ENCODE data around the gene GRM5.

DNA sequence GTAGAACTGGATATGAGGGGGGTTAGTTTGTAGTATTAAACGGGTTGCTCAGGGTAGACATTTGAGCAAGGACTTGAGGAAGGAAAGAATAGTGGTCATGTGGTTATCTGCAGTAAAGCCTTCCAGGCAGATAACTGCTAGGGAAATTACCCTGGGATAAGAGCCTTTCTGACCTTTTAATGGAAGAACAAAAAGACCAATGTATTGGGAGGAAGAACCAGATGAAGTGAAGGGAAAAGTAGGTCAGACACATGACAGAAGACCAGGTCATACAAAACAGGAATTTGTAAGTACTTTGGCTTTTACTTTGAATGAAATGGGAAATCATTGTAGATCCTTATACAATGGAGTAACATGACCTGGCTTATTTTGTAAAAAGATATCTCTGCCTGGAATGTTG lies 486.3 kb downstream of the GRM5 start:
- TF ChIP-seq POLR2AphosphoS5 (IDR thresholded peaks at IDR 0.05; ENCODE audit: low read depth, low read length) (no peak), TCF7L2 (IDR thresholded peaks at IDR 0.05; ENCODE audit: low read depth, low read length) (no peak), SIN3A (IDR thresholded peaks at IDR 0.05; ENCODE audit: borderline replicate concordance, insufficient read depth, low read depth, low read length) (no peak)
- TF ChIP-seq, protein P1, sequence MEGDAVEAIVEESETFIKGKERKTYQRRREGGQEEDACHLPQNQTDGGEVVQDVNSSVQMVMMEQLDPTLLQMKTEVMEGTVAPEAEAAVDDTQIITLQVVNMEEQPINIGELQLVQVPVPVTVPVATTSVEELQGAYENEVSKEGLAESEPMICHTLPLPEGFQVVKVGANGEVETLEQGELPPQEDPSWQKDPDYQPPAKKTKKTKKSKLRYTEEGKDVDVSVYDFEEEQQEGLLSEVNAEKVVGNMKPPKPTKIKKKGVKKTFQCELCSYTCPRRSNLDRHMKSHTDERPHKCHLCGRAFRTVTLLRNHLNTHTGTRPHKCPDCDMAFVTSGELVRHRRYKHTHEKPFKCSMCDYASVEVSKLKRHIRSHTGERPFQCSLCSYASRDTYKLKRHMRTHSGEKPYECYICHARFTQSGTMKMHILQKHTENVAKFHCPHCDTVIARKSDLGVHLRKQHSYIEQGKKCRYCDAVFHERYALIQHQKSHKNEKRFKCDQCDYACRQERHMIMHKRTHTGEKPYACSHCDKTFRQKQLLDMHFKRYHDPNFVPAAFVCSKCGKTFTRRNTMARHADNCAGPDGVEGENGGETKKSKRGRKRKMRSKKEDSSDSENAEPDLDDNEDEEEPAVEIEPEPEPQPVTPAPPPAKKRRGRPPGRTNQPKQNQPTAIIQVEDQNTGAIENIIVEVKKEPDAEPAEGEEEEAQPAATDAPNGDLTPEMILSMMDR (IDR thresholded peaks at IDR 0.05): no peak
- TF ChIP-seq, protein P2, sequence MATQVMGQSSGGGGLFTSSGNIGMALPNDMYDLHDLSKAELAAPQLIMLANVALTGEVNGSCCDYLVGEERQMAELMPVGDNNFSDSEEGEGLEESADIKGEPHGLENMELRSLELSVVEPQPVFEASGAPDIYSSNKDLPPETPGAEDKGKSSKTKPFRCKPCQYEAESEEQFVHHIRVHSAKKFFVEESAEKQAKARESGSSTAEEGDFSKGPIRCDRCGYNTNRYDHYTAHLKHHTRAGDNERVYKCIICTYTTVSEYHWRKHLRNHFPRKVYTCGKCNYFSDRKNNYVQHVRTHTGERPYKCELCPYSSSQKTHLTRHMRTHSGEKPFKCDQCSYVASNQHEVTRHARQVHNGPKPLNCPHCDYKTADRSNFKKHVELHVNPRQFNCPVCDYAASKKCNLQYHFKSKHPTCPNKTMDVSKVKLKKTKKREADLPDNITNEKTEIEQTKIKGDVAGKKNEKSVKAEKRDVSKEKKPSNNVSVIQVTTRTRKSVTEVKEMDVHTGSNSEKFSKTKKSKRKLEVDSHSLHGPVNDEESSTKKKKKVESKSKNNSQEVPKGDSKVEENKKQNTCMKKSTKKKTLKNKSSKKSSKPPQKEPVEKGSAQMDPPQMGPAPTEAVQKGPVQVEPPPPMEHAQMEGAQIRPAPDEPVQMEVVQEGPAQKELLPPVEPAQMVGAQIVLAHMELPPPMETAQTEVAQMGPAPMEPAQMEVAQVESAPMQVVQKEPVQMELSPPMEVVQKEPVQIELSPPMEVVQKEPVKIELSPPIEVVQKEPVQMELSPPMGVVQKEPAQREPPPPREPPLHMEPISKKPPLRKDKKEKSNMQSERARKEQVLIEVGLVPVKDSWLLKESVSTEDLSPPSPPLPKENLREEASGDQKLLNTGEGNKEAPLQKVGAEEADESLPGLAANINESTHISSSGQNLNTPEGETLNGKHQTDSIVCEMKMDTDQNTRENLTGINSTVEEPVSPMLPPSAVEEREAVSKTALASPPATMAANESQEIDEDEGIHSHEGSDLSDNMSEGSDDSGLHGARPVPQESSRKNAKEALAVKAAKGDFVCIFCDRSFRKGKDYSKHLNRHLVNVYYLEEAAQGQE (IDR thresholded peaks at IDR 0.05; ENCODE audit: insufficient read depth in 1 of 2, low read depth in 2 of 2, low read length in 1 of 2): no peak

Measured in Panc1 (cell line).